Metanephros (tissue), 1 donor: ENCODE data around the gene NBL1. TPM values are rescaled to one million over a fixed set of nuclear protein-coding genes. Genes with fewer than 3 reads are reported as not detected.

Experiments used
- total RNA-seq: library from RNA; depleted of rRNA; stranded (reverse); fragments of >200 nt; gene quantifications from one replicate; pipeline ENCODE4 v1.2.3, GENCODE V29; 2014

NBL1 gene, protein sequence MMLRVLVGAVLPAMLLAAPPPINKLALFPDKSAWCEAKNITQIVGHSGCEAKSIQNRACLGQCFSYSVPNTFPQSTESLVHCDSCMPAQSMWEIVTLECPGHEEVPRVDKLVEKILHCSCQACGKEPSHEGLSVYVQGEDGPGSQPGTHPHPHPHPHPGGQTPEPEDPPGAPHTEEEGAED
- 22.0 TPM for total RNA-seq

GRCh38 chr1:19643602-19644394 lies at the start of gene NBL1:
TSS of gene NBL1 (plus strand) at chr1:19644311. CDS start at chr1:19655031, 10,720 bp downstream.

DNA sequence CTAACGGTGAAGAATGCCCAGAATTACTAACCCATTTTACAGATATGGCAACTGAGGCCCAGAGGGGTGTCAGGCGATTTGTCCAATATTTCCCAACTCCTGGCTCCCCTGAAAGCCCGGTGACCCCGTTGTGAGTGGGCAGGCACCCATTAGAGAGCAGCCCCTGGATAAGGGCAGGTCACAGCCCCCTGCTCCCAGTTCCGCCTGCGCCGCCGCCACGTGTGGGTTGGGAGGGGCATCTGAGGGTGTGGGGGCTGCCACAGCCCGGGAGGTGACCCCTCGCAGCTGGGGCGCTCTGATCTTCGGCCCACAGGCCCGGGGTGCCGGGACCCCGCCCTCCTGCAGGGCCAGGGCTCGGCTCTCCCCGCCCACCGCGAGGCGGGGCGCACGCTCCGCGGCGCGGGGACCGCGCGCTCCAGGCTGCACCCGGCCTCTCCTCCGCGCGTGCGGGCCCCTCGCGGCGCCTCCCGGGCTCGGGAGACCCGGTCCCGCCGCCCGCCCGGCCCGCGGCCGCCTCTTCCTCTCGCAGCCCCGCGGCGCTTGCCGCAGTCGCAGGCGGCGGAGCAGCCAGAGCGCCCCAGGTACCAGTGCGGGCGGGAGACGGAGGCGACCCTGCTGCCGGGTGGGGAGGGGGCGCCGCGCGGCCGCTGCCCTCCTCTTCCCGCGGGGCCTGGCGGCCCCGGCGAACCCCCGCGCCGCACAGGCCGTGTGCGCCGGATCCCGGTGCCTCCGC lies 20.5 kb downstream of the NBL1 start, which contains the start of gene HTR6:
TSS of gene HTR6 (plus strand) at position 423 of the 733 bp plus-strand sequence. CDS start 879 bp downstream, outside the sequence.

Other genes starting within 250 kb of the NBL1 start
- 70.3 TPM for gene CAPZB, start 158.8 kb upstream of the NBL1 start, total RNA-seq
- gene HTR6, start 20.6 kb downstream of the NBL1 start, total RNA-seq = 0.47 TPM
- gene TMCO4, start 155.6 kb downstream of the NBL1 start, total RNA-seq = 23.2 TPM
- 0.18 TPM for gene RNF186, start 171.0 kb downstream of the NBL1 start, total RNA-seq
- gene OTUD3, start 238.1 kb downstream of the NBL1 start, total RNA-seq = 9.5 TPM